SU-DHL-6 (cell line): ENCODE results near the gene RPL27A.

Experiments
- CTCF ChIP-seq: fragments of 200-600 bp; sonication (generic); IDR thresholded peaks from one replicate; pipeline ENCODE4 v1.5.1; 2017; ENCODE audit warnings: antibody characterized with exemption, mild to moderate bottlenecking, low read length, moderate library complexity; ENCODE audit not compliant: insufficient read depth, poor library complexity, severe bottlenecking
- EZH2phosphoT487 ChIP-seq: fragments of 200-600 bp; sonication (generic), shearing (Covaris generic); conservative IDR thresholded peaks from 2 replicates; pipeline ENCODE4 v1.6.1; 2018; ENCODE audit warnings: mild to moderate bottlenecking, antibody characterized with exemption, low read length, moderate library complexity, mixed read lengths

GRCh38 chr11:8694137-8694536 lies 11.5 kb downstream of the RPL27A start:
- TF ChIP-seq EZH2phosphoT487: no peak
- no peak for TF ChIP-seq CTCF
